Umbilical cord (tissue), 2 donors: ENCODE measurements around the gene ATP6V0D1. TPM values are rescaled to one million over a fixed set of nuclear protein-coding genes. Genes with fewer than 3 reads are reported as not detected.
"Not testable (repeated sequence)": the region's sequence is repeated elsewhere in the genome, so short reads cannot be mapped to it uniquely, and the experiment has no call there.

Experiments
- DNase-seq: peaks from one replicate; pipeline ENCODE4 v3.0.0-alpha.2; 2015; ENCODE audit warnings: low spot score
- total RNA-seq: library from RNA; depleted of rRNA; stranded (reverse); fragments of >200 nt; gene quantifications from one replicate; pipeline ENCODE4 v1.2.3, GENCODE V29; 2014; ENCODE audit warnings: low replicate concordance; ENCODE audit not compliant: insufficient read depth

The ATP6V0D1 gene
- total RNA-seq, 1 donor from 2014 or later: 52.7 TPM

DNA sequence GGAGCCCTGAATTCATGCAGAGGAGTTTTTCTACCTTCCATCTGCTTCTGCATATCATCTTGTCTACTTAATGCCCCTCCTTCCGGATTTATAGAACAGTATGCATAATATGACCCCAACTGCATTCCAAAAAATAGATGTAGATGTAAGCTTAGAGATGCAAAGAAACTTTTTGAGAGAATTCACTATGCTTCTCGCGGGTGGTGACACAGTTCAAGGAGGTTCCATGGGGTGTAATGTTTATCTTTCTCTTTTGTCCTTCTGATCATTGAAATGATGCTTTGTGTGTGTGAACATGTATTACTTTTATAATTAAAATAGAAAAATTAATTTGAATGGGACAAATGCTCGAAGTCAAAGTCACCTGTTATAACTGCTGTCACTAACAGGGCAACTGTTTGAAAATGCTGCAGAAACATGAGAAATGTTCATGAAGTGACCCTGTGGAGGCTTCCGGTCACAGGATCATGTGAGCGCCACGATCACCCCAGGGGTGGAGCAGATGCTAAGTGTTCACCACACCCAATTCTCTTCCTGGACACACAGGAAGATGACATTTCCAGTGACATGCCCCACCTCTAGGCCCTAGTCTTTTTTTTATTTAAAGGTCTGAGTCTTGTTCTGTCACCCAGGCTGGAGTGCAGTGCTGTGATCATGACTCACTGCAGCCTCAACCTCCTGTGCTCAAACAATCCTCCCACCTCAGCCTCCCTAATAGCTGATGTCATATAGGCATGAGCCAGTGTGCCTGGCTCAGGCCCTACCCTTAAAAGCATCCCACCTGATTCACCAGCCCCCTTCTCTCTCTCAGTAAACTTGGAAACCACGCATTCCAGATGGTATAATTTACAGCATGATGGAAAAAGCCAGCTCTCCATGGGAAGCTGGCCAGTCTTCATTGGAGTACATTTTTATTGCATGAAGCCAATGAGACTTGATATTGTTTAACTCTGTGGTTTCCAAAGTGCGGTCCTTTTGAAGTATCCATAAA is 23.4 kb upstream of the ATP6V0D1 start:
- no peak for DNase-seq

DNA sequence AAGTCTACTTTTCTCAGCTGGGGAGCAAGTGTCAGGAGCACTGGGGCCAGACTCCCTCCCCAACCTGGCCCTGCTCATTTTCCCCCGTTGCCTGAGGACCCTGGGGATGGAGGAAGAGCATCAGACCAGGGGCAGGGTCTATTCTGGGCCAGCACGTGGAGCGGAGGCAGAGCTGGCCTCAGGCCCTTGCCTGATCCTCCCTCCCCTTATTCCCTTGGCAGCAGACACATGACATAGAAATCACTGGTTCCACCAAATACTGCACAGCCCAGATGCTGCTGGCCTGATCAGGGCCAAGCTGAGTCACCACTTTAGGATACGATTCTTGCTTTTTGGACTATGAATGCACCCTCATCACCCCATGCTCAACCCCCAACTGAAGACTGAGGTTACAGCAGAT is 18.1 kb upstream of the ATP6V0D1 start:
- DNase-seq: no peak

DNA sequence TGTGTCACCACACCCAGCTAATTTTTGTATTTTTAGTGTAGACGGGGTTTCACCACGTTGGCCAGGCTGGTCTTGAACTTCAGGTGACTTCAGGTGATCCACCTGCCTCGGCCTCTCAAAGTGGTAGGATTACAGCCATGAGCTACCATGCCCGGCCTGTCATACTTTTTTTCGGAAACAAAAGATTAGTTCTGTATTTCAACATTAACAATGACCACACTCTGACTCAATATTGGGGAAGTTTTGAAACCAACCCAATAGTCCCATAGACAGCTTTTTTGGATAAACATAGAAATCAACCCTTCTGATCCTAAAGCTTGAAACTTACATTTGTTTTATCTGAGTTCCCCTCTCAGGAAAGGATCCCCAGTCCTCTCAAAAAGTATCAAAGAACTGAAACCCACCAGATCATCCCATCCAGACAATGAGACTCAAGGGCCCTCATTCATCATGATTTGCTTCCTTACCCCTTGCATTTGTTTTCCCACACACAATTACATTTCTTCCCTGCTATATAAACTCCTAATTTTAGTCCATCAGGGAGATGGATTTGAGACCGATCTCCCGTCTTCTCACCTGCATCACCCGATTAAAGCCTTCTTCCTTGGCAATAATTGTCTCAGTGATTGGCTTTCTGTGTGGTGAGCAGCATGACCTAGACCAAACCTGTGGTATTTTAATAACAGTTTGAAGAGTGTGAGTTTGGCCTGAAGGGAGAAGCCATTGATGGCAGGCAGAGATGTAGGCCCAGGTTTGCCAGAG is 9.6 kb upstream of the ATP6V0D1 start:
- DNase-seq: no peak

DNA sequence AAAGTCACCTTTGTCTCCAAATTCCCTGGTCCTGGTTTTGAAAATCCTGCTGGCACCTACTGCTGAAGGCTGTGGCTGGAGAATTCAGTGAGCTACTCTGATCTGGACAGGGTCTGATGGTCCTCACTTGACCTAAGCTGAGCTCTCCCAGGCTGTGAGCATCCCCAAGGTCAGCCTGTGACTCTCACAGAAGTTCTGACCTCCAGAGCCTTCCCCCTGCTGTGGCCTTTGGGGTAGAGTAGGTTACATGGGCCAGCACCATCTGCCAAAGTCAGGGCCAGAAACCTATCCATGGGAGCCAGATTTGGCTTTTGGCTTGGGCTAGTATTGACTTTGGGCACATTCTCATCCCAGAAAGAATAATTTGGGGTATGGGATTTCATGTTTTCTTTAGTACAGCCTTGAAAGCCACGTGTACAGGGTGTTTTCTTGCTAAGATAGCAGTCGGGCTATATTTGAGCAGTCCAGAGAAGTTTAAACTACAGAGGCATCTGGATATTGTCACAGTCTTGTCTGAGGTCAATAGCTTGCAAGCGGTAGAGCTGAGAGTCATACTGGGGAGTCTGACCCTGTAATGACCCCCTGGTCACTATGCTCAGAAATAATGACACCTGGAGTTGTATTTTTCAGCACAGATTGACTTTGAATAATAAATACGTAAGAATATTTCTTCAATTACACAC is 8.6 kb upstream of the ATP6V0D1 start:
- peak; percentile 94 for DNase-seq

DNA sequence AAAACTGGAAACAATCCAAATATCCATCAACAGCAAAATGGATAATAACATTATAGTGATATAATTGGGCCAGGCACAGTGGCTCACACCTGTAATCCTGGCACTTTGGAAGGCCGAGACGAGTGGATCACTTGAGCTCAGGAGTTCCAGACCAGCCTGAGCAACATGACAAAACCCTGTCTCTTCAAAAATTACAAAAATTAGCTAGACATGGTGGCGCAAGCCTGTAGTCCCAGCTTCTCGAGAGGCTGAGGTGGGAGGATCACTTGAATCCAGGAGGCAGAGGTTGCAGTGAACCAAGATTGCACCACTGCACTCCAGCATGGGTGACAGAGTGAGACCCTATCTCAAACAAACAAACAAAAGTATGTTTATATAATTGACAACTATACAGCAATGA is 6.6 kb upstream of the ATP6V0D1 start:
- DNase-seq: not testable (repeated sequence)

DNA sequence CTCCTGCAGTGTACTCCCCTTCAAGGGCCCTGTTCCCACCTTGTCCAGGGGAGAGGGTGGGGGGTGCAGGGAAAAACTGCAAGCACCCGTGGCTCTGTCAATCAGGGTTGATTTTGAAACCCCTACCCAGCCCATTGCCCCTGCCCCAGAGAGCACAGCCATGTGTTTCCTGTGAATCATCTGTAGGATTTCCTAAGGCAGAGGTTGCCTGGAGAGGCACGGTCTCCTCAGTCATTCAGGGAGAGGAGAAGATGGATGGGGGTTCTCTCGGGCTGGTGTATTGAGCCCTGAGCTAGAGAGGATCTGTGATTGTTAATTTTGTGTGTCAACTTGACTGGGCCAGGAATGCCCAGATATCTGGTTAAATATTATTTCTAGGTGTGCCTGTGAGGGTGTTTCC is 5.8 kb upstream of the ATP6V0D1 start:
- DNase-seq: no peak

DNA sequence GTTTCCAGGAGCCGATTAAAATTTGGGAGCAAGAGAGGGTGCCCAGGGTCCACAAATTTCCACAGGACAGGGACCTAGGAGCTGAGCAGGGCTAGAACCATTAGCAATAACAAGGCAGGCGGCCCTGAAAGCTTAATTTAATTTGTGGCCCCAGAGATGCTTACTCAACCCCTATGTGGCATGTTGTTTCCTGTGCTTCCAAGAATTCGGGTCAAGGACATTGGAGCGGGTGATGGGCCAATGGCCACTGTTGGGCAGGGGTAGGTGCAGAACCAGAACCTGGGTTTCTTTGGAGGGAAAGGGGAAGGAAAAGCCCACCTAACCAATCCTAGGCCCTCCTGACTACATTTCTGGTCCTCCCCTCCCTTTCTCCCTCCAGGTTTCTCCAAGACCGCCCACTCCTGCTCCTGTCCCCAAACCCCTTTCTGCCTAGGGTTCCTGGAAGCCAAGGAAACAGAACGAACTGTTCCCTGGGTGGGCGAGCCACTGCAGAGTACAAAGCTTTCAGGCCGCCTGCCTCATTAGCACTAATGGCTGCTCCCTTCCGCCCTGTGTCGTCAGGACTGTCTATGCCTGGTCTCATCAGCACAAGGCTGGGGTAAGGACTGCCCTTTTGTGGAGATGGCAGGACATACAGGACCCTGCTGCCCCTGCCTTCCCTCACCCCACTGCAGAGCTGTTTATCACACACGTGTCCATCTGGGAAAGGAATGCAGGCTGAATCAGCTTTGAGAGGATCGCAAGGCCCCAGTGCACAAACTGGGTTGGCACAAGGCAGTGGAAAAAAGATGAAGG is 3.0 kb upstream of the ATP6V0D1 start:
- DNase-seq: no peak

DNA sequence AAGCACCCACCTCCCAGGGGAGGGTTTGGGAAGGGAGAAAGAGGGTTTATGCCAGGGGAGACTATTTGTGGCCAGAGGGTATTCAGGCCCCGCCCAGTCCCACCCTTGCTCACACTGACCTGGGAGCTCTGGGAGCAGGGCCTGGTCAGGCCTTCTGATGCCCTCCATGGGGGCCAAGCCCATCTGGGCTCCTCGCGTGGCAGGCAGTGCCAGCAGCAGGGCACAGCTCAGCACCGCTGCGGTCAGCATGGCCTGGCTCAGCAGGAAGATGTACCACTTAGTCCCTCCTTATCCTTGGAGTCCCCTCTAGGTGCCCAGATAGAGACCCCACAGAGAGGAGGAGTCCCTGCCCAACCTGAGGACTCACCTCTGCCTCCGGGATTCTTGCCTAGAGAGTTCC is 2.2 kb upstream of the ATP6V0D1 start, which contains the start of gene AGRP:
TSS of gene AGRP (minus strand) at position 398 of the 400 bp plus-strand sequence. CDS start at position 249, 149 bp downstream.
- DNase-seq: no peak

DNA sequence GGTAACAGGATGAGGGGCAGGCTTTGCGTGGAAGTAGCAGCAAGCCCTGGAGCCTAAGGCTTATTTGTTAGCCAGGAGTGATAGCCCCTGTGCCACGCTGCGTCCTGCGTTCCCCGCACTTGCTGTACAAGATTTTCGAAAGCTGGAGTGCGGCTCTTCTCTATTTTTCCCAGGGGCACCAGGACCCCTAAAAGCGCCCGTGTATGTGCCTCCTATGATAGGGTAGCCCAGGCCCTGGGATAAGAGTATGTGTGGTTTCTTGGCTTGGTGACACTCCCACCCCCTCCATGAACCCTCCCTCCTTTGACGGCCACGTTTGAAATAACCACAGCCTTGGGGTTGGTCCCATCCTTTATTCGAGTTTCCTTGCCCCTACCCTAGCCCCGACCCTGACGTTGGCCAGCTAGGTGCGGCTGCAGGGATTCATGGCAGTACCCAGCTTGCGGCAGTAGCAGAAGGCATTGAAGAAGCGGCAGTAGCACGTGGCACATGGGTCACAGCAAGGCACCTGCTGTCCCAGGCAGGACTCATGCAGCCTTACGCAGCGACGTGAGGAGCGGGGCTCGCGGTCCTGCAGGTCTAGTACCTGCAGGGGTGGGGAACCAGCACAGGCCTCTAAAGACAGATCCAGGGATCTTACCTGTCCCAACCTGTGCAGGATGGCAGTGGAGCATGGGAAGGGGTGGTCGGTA is 1.4 kb upstream of the ATP6V0D1 start:
- no peak for DNase-seq

DNA sequence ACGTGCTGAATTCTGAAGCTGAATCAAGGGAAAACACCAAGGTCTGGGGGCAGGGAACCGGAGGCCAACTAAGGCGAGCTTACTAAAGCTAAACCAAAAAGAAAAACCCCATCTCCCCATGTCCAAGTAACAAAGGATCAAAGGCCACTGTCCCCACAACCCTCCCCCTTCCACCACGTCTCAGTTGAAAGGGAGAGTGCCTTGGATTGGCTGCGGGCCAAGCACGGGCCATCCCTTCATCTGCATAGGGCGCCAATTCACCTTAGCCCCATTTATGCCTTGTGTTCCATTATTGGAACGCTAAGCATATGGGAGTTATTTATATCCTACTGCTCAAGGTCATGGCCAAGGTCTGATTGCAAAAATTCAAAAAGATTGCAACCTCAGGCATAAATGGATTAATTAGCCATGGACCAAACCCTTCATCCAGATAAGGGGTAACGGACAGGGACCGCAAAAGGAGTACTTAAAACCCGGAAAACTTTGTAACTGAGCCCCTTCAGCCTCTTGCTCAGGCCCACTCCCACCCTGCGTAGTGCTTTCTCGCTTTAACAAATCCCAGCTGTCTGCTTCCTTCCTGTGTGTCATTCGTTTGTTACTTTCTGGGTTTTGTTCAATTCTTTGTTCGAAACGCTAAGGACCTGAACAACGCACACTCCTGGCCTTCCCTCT is 740 bp upstream of the ATP6V0D1 start:
- no peak for DNase-seq

DNA sequence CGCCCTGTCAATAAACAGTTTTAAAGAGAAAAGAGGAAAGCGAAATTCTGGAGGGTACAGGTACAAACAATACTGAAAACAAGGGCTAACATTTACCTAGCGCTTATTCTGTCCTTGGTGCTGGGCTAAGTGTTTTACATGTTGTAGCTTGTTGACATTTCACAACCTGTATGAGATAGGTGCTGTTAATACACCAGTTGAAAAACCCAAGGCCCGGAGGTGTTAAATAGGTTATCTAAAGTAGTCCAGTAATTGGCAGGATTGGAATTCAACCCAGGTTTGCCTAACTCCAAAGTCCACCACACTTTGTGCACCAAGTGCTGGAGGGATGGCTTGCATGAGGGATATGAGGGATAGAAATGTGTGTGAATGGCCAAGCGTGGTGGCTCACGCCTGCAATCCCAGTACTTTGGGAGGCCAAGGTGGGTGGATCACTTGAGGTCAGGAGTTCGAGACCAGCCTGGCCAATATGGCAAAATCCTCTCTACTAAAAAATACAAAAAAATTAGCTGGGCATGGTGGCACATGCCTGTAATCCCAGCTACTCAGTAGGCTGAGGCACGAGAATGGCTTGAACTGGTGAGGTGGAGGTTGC is 2.9 kb downstream of the ATP6V0D1 start:
- DNase-seq: no peak

DNA sequence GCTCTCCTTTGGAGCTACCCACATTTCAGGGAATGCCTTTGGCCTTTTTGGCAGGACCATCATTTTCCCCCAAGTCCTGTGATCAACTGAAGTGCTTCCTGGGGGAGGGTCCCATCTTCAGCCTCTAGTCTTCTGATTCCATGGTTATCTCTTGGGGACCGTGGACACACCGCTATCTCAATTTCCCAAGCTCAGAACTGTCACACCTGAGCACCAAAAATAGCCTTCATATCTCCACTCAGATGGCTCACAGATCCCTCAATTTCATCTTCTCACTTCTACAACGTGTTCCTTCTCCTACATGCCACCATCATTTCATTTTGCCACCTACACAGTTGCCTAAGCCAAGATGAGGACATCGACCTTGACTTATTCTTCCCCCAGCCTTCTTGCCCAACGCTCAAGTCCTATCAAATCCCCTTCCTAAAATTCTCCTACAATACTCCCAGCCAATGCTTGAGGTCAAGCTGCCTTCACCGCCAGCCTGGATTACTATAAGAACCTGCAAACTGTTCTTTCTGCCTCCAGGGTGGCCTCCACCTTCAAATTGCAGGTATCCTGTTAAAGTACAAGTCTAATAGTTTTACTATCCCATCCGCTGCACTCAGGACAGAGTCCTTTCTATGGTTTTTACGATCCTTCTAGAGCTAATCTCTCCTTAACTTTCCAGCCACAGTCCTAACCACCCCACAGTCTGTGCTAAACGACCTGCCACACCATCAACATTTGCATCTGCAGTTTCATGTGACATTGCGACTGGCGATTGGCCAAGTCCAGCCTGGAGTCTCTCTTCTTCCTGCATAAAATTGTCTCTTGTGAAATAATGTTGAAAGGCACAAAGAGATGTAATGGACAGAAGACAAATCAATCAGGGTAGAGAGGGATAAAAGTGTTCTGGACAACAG is 6.2 kb downstream of the ATP6V0D1 start:
- no peak for DNase-seq

DNA sequence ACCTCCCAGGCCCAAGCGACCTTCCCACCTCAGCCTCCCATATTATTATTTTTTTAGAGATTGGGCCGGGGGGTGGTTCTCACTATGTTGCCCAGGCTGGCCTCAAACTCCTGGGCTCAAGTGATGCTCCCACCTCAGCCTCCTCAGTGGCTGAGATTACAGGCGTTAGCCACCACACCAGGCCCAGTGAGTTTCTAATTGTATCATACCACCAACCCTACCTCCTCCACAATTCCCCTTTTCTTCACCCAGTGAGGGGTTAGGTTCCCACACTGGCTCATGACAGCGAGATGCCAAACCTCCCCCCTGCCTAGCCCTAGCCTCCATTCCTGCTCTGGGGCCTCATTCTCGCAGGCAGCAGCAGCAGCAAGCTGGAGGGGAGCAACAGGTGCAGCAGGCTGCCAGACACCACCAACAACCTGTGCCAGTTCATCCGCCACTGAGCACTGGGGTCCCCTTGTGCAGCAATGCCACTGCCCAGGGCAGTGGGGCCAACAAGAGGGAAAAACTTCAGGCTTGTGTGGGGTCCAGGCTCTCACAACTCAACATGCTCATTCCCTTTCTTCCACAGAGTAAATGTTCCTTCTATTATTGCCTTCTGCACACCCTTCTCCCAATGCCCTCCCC is 9.1 kb downstream of the ATP6V0D1 start:
- DNase-seq: no peak

DNA sequence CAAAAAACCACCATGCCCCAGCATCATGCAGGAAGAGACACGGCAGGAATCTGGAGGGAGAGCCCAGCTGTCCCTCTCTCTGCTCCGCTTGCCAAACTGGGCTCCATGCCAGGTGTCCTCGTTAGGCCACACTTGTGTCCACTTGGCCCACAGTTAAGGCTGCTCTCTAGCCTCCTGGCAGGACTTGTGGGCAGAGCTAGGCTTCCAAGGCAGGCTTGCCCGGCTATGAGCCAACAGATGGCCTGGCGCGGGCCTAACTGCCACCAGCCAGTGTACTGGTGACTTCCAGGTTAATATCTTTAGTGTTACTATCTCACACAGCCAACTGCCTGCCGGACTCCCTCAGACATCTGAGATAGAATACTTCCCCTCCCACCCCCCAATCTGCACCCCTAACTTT is 10.6 kb downstream of the ATP6V0D1 start:
- no peak for DNase-seq

DNA sequence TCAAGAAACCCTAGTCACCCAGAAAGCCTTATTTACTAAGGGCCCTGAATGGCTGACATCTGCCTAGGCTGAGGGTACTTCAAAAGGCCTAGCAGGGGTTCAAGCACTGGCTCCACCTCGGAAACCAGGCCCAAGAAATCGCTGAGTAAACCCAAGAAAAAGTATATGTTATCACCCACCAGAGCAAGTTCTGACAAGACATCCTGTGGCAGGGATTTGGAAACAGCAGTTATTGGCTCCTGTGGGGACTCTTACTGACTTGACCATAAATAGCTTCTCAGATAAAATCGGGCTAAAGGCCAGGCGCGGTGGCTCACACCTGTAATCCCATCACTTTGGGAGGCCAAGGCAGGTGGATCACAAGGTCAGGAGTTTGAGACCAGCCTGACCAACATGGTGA is 12.2 kb downstream of the ATP6V0D1 start:
- DNase-seq: no peak

DNA sequence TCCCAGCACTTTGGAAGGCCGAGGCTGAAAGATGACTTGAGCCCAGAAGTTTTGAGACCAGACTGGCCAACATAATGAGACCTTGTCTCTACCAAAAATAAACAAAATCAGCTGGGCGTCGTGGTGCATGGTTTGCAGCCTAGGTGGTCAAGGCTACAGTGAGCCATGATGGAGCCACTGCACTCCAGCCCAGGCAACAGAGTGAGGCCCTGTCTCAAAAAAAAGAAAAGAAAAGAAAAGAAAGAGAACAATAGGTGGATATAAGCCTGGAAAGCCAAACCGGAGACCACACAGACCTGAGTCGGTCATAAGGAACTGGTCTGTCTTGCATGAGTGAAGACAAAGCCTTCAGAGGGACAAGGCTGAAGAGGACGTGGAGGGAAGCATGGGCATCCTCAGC is 14.4 kb downstream of the ATP6V0D1 start:
- DNase-seq: no peak

DNA sequence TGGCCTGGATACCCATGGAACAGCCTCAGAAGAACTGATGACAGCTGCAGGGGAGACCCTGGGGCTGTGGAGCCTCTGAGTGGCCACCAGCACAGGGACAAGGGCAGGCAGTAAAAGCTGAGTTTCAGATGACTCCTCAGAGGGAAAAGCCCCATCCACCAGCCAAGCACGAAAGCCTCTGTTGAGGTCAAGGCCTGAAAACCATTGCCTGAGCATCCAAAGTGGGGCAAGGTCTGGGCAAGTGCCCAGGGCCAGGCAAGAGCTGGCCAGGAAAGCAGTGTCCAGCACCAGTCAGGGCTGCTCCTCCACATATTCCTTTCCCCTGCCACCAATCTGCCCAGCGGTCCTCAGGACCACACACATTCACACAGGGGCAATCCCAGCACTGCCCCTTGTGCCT is 16.4 kb downstream of the ATP6V0D1 start:
- DNase-seq: no peak

DNA sequence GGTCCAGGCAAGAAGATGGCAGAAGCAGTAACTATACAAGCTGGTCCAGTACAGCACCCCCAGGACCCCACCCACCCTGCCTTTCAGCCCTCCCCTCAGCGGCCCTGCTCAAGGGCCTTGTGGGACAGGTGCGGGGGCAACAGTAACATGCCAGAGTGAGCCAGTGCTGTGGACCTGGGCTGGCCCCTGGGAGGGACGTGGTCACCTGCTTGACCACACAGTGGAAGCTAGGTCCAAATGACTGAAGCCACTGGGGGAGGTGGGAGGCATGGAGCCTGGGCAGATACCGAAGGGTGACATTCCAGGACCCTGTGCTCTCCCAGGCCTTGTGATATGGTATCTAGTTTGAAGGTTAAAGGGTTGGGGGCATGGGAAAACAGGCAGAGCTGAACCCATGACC is 17.3 kb downstream of the ATP6V0D1 start:
- DNase-seq: no peak
